ENCODE measurements around the gene MICAL2.

- no peak for TF ChIP-seq ATF7 (IDR thresholded peaks at IDR 0.05)
- no peak for TF ChIP-seq ATF7 (CRISPR knock-in tag; IDR thresholded peaks at IDR 0.05)
- TF ChIP-seq MEIS2 (CRISPR knock-in tag; IDR thresholded peaks at IDR 0.05), result no peak
- no peak for TF ChIP-seq POLR2A (IDR thresholded peaks at IDR 0.05; ENCODE audit: insufficient read depth in 1 of 2, low read depth in 2 of 2, low read length in 2 of 2)
- TF ChIP-seq, protein P1, sequence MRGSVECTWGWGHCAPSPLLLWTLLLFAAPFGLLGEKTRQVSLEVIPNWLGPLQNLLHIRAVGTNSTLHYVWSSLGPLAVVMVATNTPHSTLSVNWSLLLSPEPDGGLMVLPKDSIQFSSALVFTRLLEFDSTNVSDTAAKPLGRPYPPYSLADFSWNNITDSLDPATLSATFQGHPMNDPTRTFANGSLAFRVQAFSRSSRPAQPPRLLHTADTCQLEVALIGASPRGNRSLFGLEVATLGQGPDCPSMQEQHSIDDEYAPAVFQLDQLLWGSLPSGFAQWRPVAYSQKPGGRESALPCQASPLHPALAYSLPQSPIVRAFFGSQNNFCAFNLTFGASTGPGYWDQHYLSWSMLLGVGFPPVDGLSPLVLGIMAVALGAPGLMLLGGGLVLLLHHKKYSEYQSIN (CRISPR knock-in tag; IDR thresholded peaks at IDR 0.05; ENCODE audit: borderline replicate concordance), result no peak
- no peak for TF ChIP-seq CCDC6 (CRISPR knock-in tag; IDR thresholded peaks at IDR 0.05)
- TF ChIP-seq, protein P2, sequence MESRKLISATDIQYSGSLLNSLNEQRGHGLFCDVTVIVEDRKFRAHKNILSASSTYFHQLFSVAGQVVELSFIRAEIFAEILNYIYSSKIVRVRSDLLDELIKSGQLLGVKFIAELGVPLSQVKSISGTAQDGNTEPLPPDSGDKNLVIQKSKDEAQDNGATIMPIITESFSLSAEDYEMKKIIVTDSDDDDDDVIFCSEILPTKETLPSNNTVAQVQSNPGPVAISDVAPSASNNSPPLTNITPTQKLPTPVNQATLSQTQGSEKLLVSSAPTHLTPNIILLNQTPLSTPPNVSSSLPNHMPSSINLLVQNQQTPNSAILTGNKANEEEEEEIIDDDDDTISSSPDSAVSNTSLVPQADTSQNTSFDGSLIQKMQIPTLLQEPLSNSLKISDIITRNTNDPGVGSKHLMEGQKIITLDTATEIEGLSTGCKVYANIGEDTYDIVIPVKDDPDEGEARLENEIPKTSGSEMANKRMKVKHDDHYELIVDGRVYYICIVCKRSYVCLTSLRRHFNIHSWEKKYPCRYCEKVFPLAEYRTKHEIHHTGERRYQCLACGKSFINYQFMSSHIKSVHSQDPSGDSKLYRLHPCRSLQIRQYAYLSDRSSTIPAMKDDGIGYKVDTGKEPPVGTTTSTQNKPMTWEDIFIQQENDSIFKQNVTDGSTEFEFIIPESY (CRISPR knock-in tag; IDR thresholded peaks at IDR 0.05), result no peak
- no peak for TF ChIP-seq ZNF773 (CRISPR knock-in tag; IDR thresholded peaks at IDR 0.05; ENCODE audit: borderline replicate concordance)
- no peak for TF ChIP-seq ZNF121 (CRISPR knock-in tag; IDR thresholded peaks at IDR 0.05)
- no peak for TF ChIP-seq CTCF (CRISPR knock-in tag; IDR thresholded peaks at IDR 0.05)
Measured at GRCh38 chr11:12165237-12165875, 55.0 kb downstream of the MICAL2 start.
